Suprapubic skin (tissue), 4 donors: ENCODE measurements around the gene CCT8. TPM values are rescaled to one million over a fixed set of nuclear protein-coding genes. Genes with fewer than 3 reads are reported as not detected.

Source experiments
- DNase-seq, 2 donors: peaks; one replicate each; pipeline ENCODE4 v3.0.0-alpha.2; 2019; ENCODE audit warnings: low spot score in 2 of 2
- H3K27ac ChIP-seq: fragments of 200-600 bp; sonication (generic); one replicate; pipeline ENCODE4 v1.5.1; 2019
- H3K27me3 ChIP-seq: fragments of 200-600 bp; sonication (generic); one replicate; pipeline ENCODE4 v1.5.1; 2019
- H3K36me3 ChIP-seq: fragments of 200-600 bp; sonication (generic); one replicate; pipeline ENCODE4 v1.5.1; 2019
- H3K4me1 ChIP-seq: fragments of 200-600 bp; sonication (generic); one replicate; pipeline ENCODE4 v1.5.1; 2019
- H3K4me3 ChIP-seq: fragments of 200-600 bp; sonication (generic); one replicate; pipeline ENCODE4 v1.5.1; 2019; ENCODE audit warnings: mild to moderate bottlenecking
- H3K9me3 ChIP-seq: fragments of 200-600 bp; sonication (generic); one replicate; pipeline ENCODE4 v1.5.1; 2019
- CTCF ChIP-seq, 2 donors: fragments of 200-600 bp in 1 of 2; fragments of 450-650 bp in 1 of 2; sonication (generic) in 1 of 2; IDR thresholded peaks; one replicate each; pipeline ENCODE4 v1.5.1; 2016 to 2019; ENCODE audit warnings: antibody characterized with exemption in 2 of 2, mild to moderate bottlenecking in 1 of 2, moderate library complexity in 1 of 2
- EP300 ChIP-seq: sonication (generic); formaldehyde crosslinking; IDR thresholded peaks from one replicate; pipeline ENCODE4 v1.6.1; 2017; ENCODE audit warnings: antibody characterized with exemption
- POLR2A ChIP-seq, 2 donors: fragments of 450-650 bp; IDR thresholded peaks; one replicate each; pipeline ENCODE4 v1.6.1; 2017; ENCODE audit warnings: antibody characterized with exemption in 2 of 2, mild to moderate bottlenecking in 2 of 2, moderate library complexity in 2 of 2
- POLR2AphosphoS5 ChIP-seq, 3 donors: sonication (generic); formaldehyde crosslinking; IDR thresholded peaks; one replicate each; pipeline ENCODE4 v1.6.1; 2017; ENCODE audit warnings: antibody characterized with exemption in 3 of 3
- WGBS: methylation state at CpG from one replicate; pipeline ENCODE4 v1.1.5; 2018; 5-methylcytosine and 5-hydroxymethylcytosine counted together
- total RNA-seq, 4 donors: library from RNA; depleted of rRNA; stranded (reverse); fragments of >200 nt; gene quantifications; one replicate each; pipeline ENCODE4 v1.1.0, GENCODE V29; 2016

CCT8 gene
- total RNA-seq = 10 to 100 TPM; 92.1 to 99.8 (median 95.7) TPM

- H3K4me1 ChIP-seq = peaks cover 31% of the 10 kb centered on the region
- H3K9me3 ChIP-seq = no peaks in the 10 kb centered on the region
- H3K36me3 ChIP-seq = peaks cover 4% of the 10 kb centered on the region
- no peaks in the 10 kb centered on the region for H3K27me3 ChIP-seq
- WGBS = under 1% methylated on average over 48 of the region's 62 CpGs
- TF ChIP-seq CTCF (IDR thresholded peaks at IDR 0.05) (no peak), POLR2A (IDR thresholded peaks at IDR 0.05) (peak; percentile 32 to 69), POLR2AphosphoS5 (IDR thresholded peaks at IDR 0.05) (peak; percentile 67 to 80 (median 70)), EP300 (no peak)
- peak; percentile 98 to 99 for DNase-seq
- peak within 1 kb of the TSS; percentile 91 for H3K27ac ChIP-seq
- H3K4me3 ChIP-seq = peak within 1 kb of the TSS; percentile 81
These were observed at the start of gene CCT8 for GRCh38 chr21:29073222-29074006. TSS of gene CCT8 (minus strand) at chr21:29073648. CDS start at chr21:29073590, 58 bp downstream.

- Histone ChIP-seq H3K27ac (no peak overlapping the region), H3K4me3 (no peak overlapping the region), H3K4me1 (no peaks in the 10 kb centered on the region), H3K9me3 (no peaks in the 10 kb centered on the region), H3K27me3 (no peaks in the 10 kb centered on the region), H3K36me3 (no peaks in the 10 kb centered on the region)
- TF ChIP-seq POLR2A (IDR thresholded peaks at IDR 0.05) (no peak), EP300 (no peak), POLR2AphosphoS5 (IDR thresholded peaks at IDR 0.05) (no peak), CTCF (IDR thresholded peaks at IDR 0.05) (no peak)
- DNase-seq = no peak
- 100% methylated on average over 1 of the region's 1 CpG for WGBS
These were observed 48.3 kb upstream of the CCT8 start for GRCh38 chr21:29121759-29122158.

GRCh38 chr21:29117372-29117955 lies 44.0 kb upstream of the CCT8 start:
- no peak overlapping the region for H3K4me3 ChIP-seq
- no peaks in the 10 kb centered on the region for H3K4me1 ChIP-seq
- no peaks in the 10 kb centered on the region for H3K36me3 ChIP-seq
- H3K9me3 ChIP-seq = no peaks in the 10 kb centered on the region
- DNase-seq = no peak
- WGBS = 81% methylated on average over 3 of the region's 3 CpGs
- no peaks in the 10 kb centered on the region for H3K27me3 ChIP-seq
- TF ChIP-seq POLR2A (IDR thresholded peaks at IDR 0.05) = no peak
- no peak for TF ChIP-seq CTCF (IDR thresholded peaks at IDR 0.05)
- TF ChIP-seq POLR2AphosphoS5 (IDR thresholded peaks at IDR 0.05) = no peak
- TF ChIP-seq EP300 = no peak
- H3K27ac ChIP-seq = no peak overlapping the region

GRCh38 chr21:29115899-29116298 lies 42.5 kb upstream of the CCT8 start:
- Histone ChIP-seq H3K27me3 (no peaks in the 10 kb centered on the region), H3K4me3 (no peak overlapping the region), H3K4me1 (no peaks in the 10 kb centered on the region), H3K27ac (no peak overlapping the region), H3K9me3 (no peaks in the 10 kb centered on the region), H3K36me3 (no peaks in the 10 kb centered on the region)
- DNase-seq = no peak
- TF ChIP-seq CTCF (IDR thresholded peaks at IDR 0.05) = no peak
- TF ChIP-seq POLR2AphosphoS5 (IDR thresholded peaks at IDR 0.05) = no peak
- WGBS = 92% methylated on average over 8 of the region's 8 CpGs

GRCh38 chr21:29114765-29115500 lies 41.5 kb upstream of the CCT8 start:
- 83% methylated on average over 5 of the region's 5 CpGs for WGBS
- H3K4me3 ChIP-seq = no peak overlapping the region
- no peaks in the 10 kb centered on the region for H3K27me3 ChIP-seq
- no peaks in the 10 kb centered on the region for H3K4me1 ChIP-seq
- TF ChIP-seq POLR2AphosphoS5 (IDR thresholded peaks at IDR 0.05) = no peak
- TF ChIP-seq POLR2A (IDR thresholded peaks at IDR 0.05) = no peak
- TF ChIP-seq CTCF (IDR thresholded peaks at IDR 0.05) = no peak
- TF ChIP-seq EP300 = no peak
- no peak overlapping the region for H3K27ac ChIP-seq
- no peaks in the 10 kb centered on the region for H3K9me3 ChIP-seq
- no peaks in the 10 kb centered on the region for H3K36me3 ChIP-seq
- no peak for DNase-seq
